Ovary (tissue), 3 donors: ENCODE data around the gene CHKA.

ENCODE experiments used
- POLR2A ChIP-seq: fragments of 450-650 bp; IDR thresholded peaks from one replicate; pipeline ENCODE4 v1.6.1; 2017; ENCODE audit warnings: antibody characterized with exemption, mild to moderate bottlenecking, moderate library complexity
- TF ChIP-seq, protein P1 (sequence below), 3 donors: fragments of 450-650 bp in 2 of 3; fragments of 200-600 bp in 1 of 3; IDR thresholded peaks; one replicate each; pipeline versions ENCODE4 v1.5.1 to v1.8.0; 2016 to 2022; ENCODE audit warnings: antibody characterized with exemption in 3 of 3, mild to moderate bottlenecking in 1 of 3
- donor health status: DM: no; HTN: no; CAD: no.

- TF ChIP-seq, protein P1, sequence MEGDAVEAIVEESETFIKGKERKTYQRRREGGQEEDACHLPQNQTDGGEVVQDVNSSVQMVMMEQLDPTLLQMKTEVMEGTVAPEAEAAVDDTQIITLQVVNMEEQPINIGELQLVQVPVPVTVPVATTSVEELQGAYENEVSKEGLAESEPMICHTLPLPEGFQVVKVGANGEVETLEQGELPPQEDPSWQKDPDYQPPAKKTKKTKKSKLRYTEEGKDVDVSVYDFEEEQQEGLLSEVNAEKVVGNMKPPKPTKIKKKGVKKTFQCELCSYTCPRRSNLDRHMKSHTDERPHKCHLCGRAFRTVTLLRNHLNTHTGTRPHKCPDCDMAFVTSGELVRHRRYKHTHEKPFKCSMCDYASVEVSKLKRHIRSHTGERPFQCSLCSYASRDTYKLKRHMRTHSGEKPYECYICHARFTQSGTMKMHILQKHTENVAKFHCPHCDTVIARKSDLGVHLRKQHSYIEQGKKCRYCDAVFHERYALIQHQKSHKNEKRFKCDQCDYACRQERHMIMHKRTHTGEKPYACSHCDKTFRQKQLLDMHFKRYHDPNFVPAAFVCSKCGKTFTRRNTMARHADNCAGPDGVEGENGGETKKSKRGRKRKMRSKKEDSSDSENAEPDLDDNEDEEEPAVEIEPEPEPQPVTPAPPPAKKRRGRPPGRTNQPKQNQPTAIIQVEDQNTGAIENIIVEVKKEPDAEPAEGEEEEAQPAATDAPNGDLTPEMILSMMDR (IDR thresholded peaks at IDR 0.05) = no peak
- peak; percentile 12 for TF ChIP-seq POLR2A
Measured at GRCh38 chr11:68040101-68040956, 80.9 kb downstream of the CHKA start.
